ENCODE data around the gene TEX13C. TPM values are rescaled to one million over a fixed set of nuclear protein-coding genes. Genes with fewer than 3 reads are reported as not detected.

Gene TEX13C
- total RNA-seq, 1 experiment from 2014 or later: not detected

DNA sequence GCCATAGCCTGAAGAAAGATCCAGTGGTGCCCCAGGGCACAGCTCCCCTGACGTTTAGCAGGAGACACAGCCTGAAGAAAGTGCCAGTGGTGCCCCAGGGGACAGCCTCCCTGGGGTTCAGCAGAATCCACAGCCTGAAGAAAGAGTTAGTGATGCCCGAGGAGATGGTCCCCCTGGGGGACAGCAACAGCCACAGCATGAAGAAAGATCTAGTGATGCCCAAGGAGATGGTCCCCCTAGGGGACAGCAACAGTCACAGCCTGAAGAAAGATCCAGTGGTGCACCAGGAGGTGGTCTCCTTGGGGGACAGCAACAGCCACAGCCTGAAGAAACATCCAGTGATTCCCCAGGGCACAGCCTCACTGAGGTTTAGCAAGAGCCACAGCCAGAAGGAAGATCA, 2.8 kb downstream of the TEX13C start (continued):
- TF ChIP-seq, protein P1, sequence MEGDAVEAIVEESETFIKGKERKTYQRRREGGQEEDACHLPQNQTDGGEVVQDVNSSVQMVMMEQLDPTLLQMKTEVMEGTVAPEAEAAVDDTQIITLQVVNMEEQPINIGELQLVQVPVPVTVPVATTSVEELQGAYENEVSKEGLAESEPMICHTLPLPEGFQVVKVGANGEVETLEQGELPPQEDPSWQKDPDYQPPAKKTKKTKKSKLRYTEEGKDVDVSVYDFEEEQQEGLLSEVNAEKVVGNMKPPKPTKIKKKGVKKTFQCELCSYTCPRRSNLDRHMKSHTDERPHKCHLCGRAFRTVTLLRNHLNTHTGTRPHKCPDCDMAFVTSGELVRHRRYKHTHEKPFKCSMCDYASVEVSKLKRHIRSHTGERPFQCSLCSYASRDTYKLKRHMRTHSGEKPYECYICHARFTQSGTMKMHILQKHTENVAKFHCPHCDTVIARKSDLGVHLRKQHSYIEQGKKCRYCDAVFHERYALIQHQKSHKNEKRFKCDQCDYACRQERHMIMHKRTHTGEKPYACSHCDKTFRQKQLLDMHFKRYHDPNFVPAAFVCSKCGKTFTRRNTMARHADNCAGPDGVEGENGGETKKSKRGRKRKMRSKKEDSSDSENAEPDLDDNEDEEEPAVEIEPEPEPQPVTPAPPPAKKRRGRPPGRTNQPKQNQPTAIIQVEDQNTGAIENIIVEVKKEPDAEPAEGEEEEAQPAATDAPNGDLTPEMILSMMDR (IDR thresholded peaks at IDR 0.05 in 2 of 3, conservative IDR thresholded peaks at IDR 0.05 in 1 of 3; ENCODE audit: borderline replicate concordance in 1 of 3, insufficient read depth in 1 of 3, low read depth in 2 of 3, low read length in 2 of 3): no peak
- TF ChIP-seq, protein P2, sequence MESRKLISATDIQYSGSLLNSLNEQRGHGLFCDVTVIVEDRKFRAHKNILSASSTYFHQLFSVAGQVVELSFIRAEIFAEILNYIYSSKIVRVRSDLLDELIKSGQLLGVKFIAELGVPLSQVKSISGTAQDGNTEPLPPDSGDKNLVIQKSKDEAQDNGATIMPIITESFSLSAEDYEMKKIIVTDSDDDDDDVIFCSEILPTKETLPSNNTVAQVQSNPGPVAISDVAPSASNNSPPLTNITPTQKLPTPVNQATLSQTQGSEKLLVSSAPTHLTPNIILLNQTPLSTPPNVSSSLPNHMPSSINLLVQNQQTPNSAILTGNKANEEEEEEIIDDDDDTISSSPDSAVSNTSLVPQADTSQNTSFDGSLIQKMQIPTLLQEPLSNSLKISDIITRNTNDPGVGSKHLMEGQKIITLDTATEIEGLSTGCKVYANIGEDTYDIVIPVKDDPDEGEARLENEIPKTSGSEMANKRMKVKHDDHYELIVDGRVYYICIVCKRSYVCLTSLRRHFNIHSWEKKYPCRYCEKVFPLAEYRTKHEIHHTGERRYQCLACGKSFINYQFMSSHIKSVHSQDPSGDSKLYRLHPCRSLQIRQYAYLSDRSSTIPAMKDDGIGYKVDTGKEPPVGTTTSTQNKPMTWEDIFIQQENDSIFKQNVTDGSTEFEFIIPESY (IDR thresholded peaks at IDR 0.05; ENCODE audit: extremely low read depth, insufficient replicate concordance, low read length): no peak

DNA sequence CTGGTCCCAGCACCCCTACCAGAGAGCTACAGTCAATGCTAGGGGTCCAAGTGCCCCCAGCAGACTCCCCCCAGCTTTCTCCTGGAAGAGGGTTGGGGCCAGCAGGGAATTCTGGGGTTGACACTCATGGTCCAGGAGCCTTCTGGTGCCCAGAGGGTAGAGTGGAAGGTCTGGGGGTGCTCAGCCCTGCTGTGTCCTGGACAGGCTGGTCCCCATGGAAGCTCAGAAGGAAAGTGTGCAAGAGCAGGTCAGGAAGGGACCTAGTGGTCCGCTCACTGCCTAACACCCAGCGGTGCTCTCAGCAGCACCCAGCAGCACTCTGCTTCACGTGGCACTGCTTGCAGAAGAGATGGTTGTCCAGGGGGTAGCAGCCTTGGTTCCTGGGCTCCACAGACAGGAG, 6.9 kb downstream of the TEX13C start:
- H3K27me3 ChIP-seq (ENCODE audit: insufficient read depth, low read length): no peaks in the 10 kb centered on the region
- BruUV-seq (replicated peaks): no TSS peak
- no peaks in the 10 kb centered on the region for H3K36me3 ChIP-seq (ENCODE audit: control insufficient read depth in 1 of 2, insufficient read depth in 2 of 2, low read length in 2 of 2)
- ChIA-PET CTCF (no interaction called here), RAD21 (ENCODE audit: low non-redundant PET in 1 of 2, low total read pairs in 2 of 2, uncharacterized antibody in 2 of 2, unreplicated experiment in 2 of 2) (no interaction called here), POLR2A (no interaction called here)
- ATAC-seq: no peak
- H2AFZ ChIP-seq (ENCODE audit: low read depth, low read length, poor library complexity, severe bottlenecking): no peak overlapping the region
- no peaks in the 10 kb centered on the region for H4K20me1 ChIP-seq (ENCODE audit: insufficient read depth)
- H3K9me2 ChIP-seq (ENCODE audit: insufficient read depth): no peaks in the 10 kb centered on the region
- no peaks in the 10 kb centered on the region for H3K79me2 ChIP-seq (ENCODE audit: insufficient read depth, low read length)
- H3K4me2 ChIP-seq (ENCODE audit: low read length): no peak overlapping the region
- no peaks in the 10 kb centered on the region for H3K9me3 ChIP-seq (ENCODE audit: control insufficient read depth in 1 of 2, insufficient read depth in 1 of 2, low read depth in 1 of 2, low read length in 2 of 2)
- DNase-seq (ENCODE audit: low read depth, low spot score): no peak
- no peak overlapping the region for H3K9ac ChIP-seq (ENCODE audit: low read length)
- H3K27ac ChIP-seq (ENCODE audit: low read depth, low read length): no peak overlapping the region
- intact Hi-C loops (cut with micrococcal nuclease): no loop called here
- no peak overlapping the region for H3K4me3 ChIP-seq (replicated peaks in 1 of 2; ENCODE audit: low read depth in 1 of 2, low read length in 2 of 2)
- no peaks in the 10 kb centered on the region for H3K4me1 ChIP-seq (ENCODE audit: control insufficient read depth in 1 of 2, insufficient read depth in 2 of 2, low read length in 2 of 2)
- no peak for TF ChIP-seq RAD21 (IDR thresholded peaks at IDR 0.05; ENCODE audit: low read depth)
- no peak for TF ChIP-seq EZH2 (IDR thresholded peaks at IDR 0.05)
- TF ChIP-seq FOSL1 (IDR thresholded peaks at IDR 0.05; ENCODE audit: low read depth): no peak
- no peak for TF ChIP-seq ZFX (IDR thresholded peaks at IDR 0.05)
- TF ChIP-seq JUND (IDR thresholded peaks at IDR 0.05): no peak
- no peak for TF ChIP-seq CBX3 (IDR thresholded peaks at IDR 0.05; ENCODE audit: low read depth)
- TF ChIP-seq YY1 (IDR thresholded peaks at IDR 0.05; ENCODE audit: extremely low read depth, insufficient replicate concordance, low read depth, low read length): no peak
- no peak for TF ChIP-seq TCF7L2 (IDR thresholded peaks at IDR 0.05; ENCODE audit: borderline replicate concordance, extremely low read depth, insufficient read depth, insufficient read length)
- TF ChIP-seq, protein P3, sequence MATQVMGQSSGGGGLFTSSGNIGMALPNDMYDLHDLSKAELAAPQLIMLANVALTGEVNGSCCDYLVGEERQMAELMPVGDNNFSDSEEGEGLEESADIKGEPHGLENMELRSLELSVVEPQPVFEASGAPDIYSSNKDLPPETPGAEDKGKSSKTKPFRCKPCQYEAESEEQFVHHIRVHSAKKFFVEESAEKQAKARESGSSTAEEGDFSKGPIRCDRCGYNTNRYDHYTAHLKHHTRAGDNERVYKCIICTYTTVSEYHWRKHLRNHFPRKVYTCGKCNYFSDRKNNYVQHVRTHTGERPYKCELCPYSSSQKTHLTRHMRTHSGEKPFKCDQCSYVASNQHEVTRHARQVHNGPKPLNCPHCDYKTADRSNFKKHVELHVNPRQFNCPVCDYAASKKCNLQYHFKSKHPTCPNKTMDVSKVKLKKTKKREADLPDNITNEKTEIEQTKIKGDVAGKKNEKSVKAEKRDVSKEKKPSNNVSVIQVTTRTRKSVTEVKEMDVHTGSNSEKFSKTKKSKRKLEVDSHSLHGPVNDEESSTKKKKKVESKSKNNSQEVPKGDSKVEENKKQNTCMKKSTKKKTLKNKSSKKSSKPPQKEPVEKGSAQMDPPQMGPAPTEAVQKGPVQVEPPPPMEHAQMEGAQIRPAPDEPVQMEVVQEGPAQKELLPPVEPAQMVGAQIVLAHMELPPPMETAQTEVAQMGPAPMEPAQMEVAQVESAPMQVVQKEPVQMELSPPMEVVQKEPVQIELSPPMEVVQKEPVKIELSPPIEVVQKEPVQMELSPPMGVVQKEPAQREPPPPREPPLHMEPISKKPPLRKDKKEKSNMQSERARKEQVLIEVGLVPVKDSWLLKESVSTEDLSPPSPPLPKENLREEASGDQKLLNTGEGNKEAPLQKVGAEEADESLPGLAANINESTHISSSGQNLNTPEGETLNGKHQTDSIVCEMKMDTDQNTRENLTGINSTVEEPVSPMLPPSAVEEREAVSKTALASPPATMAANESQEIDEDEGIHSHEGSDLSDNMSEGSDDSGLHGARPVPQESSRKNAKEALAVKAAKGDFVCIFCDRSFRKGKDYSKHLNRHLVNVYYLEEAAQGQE (IDR thresholded peaks at IDR 0.05; ENCODE audit: low read depth): no peak
- no peak for TF ChIP-seq ELF1 (IDR thresholded peaks at IDR 0.05; ENCODE audit: borderline replicate concordance, low read depth)
- no peak for TF ChIP-seq EGR1 (IDR thresholded peaks at IDR 0.05; ENCODE audit: low read depth)
- TF ChIP-seq EZH2phosphoT487 (IDR thresholded peaks at IDR 0.05; ENCODE audit: borderline replicate concordance): no peak
- TF ChIP-seq, protein P4, sequence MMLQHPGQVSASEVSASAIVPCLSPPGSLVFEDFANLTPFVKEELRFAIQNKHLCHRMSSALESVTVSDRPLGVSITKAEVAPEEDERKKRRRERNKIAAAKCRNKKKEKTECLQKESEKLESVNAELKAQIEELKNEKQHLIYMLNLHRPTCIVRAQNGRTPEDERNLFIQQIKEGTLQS (IDR thresholded peaks at IDR 0.05): no peak
- TF ChIP-seq CEBPB (IDR thresholded peaks at IDR 0.05; ENCODE audit: low read depth): no peak

Measured in HCT116 (cell line).